ENCODE measurements around the gene C1QTNF8. TPM values are rescaled to one million over a fixed set of nuclear protein-coding genes. Genes with fewer than 3 reads are reported as not detected.

Gene C1QTNF8
- total and polyA plus RNA-seq, 2 of the 13 experiments (the other 11 are each of a cell fraction or from before 2014, with no cell fraction given): 0.09 TPM; not detected in 1

DNA sequence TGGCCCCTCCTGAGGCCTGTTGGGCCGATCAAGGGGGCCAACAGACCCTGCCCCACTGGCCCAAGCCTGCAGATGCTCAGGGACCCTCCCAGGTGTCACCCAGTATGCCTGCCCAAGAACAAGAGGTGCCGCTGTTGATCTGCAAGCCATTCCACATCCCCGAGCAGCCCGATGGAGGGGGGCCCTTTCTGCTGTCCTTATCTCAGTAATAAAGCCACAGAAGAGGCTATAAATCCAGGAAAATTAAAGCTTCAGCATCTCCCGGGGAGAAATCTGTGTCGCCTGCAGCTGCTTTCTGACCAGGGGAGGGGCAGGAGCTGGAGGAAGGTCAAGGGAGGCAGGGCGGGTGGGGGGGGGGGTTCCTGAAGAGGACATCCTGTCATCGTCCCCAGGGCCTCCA is 45.1 kb upstream of the C1QTNF8 start:
- TF ChIP-seq AHR (CRISPR knock-in tag; IDR thresholded peaks at IDR 0.05) (no peak), FOXK2 (IDR thresholded peaks at IDR 0.05) (no peak), ZNF891 (CRISPR knock-in tag; IDR thresholded peaks at IDR 0.05) (no peak)
- 13% methylated on average over 3 of the region's 8 CpGs for WGBS (ENCODE audit: low lambda C conversion rate)
- Histone ChIP-seq H3K27ac (ENCODE audit: extremely low read length, insufficient read depth, low read length) (no peak overlapping the region), H3K4me2 (ENCODE audit: low read depth, low read length) (no peak overlapping the region), H3K4me3 (replicated peaks in 1 of 3; ENCODE audit: insufficient read depth in 1 of 3, low read depth in 2 of 3, low read length in 3 of 3) (no peak overlapping the region), H3K79me2 (ENCODE audit: insufficient read depth, low read length) (no peaks in the 10 kb centered on the region), H3K4me1 (ENCODE audit: insufficient read depth, low read length) (no peaks in the 10 kb centered on the region), H3K36me3 (replicated peaks in 1 of 2; ENCODE audit: control insufficient read depth in 1 of 2, insufficient read depth in 2 of 2, low read length in 2 of 2) (no peaks in the 10 kb centered on the region), H2AFZ (ENCODE audit: low read length) (no peak overlapping the region), H3K27me3 (ENCODE audit: control insufficient read depth in 1 of 2, insufficient read depth in 2 of 2, low read length in 2 of 2) (peaks cover 19 to 68% of the 10 kb centered on the region in 2 experiments), H3K9ac (ENCODE audit: insufficient read depth, low read depth, low read length) (no peak overlapping the region), H4K20me1 (ENCODE audit: insufficient read depth, low read length) (peaks cover 3% of the 10 kb centered on the region; the same call in 1 of the 2 replicates), H3K9me3 (ENCODE audit: low read length) (no peaks in the 10 kb centered on the region)
- in situ Hi-C loops (cut with HindIII; ENCODE audit: extremely low pct_ligation_motif_present, low pct_unique_long_range_greater_than_20kb) (no loop called here), intact Hi-C loops (cut with micrococcal nuclease; ENCODE audit: unreplicated experiment) (no loop called here)
- ChIA-PET CTCF (ENCODE audit: low intra/inter-chr PET ratio, low total read pairs) (no interaction called here), POLR2A (no interaction called here)
- DNase-seq (ENCODE audit: low spot score) (no peak), ATAC-seq (no peak), FAIRE-seq (no peak)
- BruUV-seq (replicated peaks): no TSS peak

DNA sequence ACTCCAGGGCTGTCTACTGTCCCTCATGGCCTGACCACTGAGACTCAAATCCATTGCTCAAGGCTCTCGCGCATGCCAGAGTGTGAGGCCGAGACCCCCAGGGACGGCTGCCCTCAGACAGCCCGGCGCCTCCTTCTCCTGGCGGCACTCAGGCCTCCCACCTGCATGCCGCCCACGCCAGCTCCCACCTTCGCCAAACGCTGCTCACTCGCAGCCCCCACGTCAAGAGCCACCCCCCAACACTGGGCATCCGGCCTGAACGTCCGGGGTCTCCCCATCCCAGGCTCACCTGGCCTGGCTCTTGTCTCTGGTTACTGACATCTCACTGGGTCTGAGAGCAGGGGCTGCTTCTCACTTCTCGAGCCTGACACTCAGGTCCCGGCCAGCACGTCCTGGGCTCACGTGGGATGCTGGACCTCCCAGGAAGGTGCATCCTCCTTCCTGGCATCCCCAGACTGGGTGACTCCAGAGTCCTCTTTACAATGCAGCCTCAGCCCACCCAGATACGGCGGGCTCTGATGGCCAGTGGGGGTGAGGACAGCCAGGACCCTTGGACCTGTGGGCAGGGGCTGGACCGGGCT is 44.6 kb upstream of the C1QTNF8 start:
- ChIA-PET POLR2A (no interaction called here), CTCF (ENCODE audit: low intra/inter-chr PET ratio, low total read pairs) (no interaction called here)
- Histone ChIP-seq H3K79me2 (ENCODE audit: insufficient read depth, low read length) (no peaks in the 10 kb centered on the region), H3K27me3 (ENCODE audit: control insufficient read depth in 1 of 2, insufficient read depth in 2 of 2, low read length in 2 of 2) (peaks cover 16 to 68% of the 10 kb centered on the region in 2 experiments), H3K9ac (ENCODE audit: insufficient read depth, low read depth, low read length) (no peak overlapping the region), H4K20me1 (ENCODE audit: insufficient read depth, low read length) (peaks cover 7% of the 10 kb centered on the region; the same call in 1 of the 2 replicates), H2AFZ (ENCODE audit: low read length) (no peak overlapping the region), H3K4me3 (replicated peaks in 1 of 3; ENCODE audit: insufficient read depth in 1 of 3, low read depth in 2 of 3, low read length in 3 of 3) (no peak overlapping the region), H3K4me2 (ENCODE audit: low read depth, low read length) (no peak overlapping the region), H3K9me3 (ENCODE audit: low read length) (no peaks in the 10 kb centered on the region), H3K27ac (ENCODE audit: extremely low read length, insufficient read depth, low read length) (no peak overlapping the region), H3K4me1 (ENCODE audit: insufficient read depth, low read length) (no peaks in the 10 kb centered on the region), H3K36me3 (replicated peaks in 1 of 2; ENCODE audit: control insufficient read depth in 1 of 2, insufficient read depth in 2 of 2, low read length in 2 of 2) (no peaks in the 10 kb centered on the region)
- DNase-seq (ENCODE audit: low spot score) (no peak), ATAC-seq (no peak), FAIRE-seq (no peak)
- WGBS (ENCODE audit: low lambda C conversion rate): 50% methylated on average over 17 of the region's 23 CpGs
- intact Hi-C loops (cut with micrococcal nuclease; ENCODE audit: unreplicated experiment): no loop called here
- in situ Hi-C loops (cut with HindIII; ENCODE audit: extremely low pct_ligation_motif_present, low pct_unique_long_range_greater_than_20kb): no loop called here
- no TSS peak for BruUV-seq (replicated peaks)
- no peak for TF ChIP-seq BHLHE40 (IDR thresholded peaks at IDR 0.05; ENCODE audit: low read length)
- no peak for TF ChIP-seq ZNF543 (CRISPR knock-in tag; IDR thresholded peaks at IDR 0.05)
- TF ChIP-seq, protein P1, sequence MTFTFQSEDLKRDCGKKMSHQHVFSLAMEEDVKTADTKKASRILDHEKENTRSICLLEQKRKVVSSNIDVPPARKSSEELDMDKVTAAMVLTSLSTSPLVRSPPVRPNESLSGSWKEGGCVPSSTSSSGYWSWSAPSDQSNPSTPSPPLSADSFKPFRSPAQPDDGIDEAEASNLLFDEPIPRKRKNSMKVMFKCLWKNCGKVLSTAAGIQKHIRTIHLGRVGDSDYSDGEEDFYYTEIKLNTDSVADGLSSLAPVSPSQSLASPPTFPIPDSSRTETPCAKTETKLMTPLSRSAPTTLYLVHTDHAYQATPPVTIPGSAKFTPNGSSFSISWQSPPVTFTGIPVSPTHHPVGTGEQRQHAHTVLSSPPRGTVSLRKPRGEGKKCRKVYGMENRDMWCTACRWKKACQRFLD (CRISPR knock-in tag; IDR thresholded peaks at IDR 0.05; ENCODE audit: borderline replicate concordance): no peak
- TF ChIP-seq ZKSCAN5 (CRISPR knock-in tag; IDR thresholded peaks at IDR 0.05): no peak
- TF ChIP-seq PAF1 (CRISPR knock-in tag; IDR thresholded peaks at IDR 0.05): no peak
- no peak for TF ChIP-seq MAFK (conservative IDR thresholded peaks at IDR 0.05 in 1 of 2, IDR thresholded peaks at IDR 0.05 in 1 of 2; ENCODE audit: low read length in 2 of 2)
- no peak for TF ChIP-seq ZNF790 (CRISPR knock-in tag; IDR thresholded peaks at IDR 0.05; ENCODE audit: borderline replicate concordance)
- TF ChIP-seq, protein P2, sequence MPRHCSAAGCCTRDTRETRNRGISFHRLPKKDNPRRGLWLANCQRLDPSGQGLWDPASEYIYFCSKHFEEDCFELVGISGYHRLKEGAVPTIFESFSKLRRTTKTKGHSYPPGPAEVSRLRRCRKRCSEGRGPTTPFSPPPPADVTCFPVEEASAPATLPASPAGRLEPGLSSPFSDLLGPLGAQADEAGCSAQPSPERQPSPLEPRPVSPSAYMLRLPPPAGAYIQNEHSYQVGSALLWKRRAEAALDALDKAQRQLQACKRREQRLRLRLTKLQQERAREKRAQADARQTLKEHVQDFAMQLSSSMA (CRISPR knock-in tag; IDR thresholded peaks at IDR 0.05): no peak
- TF ChIP-seq MXI1 (IDR thresholded peaks at IDR 0.05; ENCODE audit: borderline replicate concordance, low read depth, low read length): no peak
- TF ChIP-seq PLRG1 (conservative IDR thresholded peaks at IDR 0.05): no peak
- no peak for TF ChIP-seq ZNF709 (CRISPR knock-in tag; IDR thresholded peaks at IDR 0.05)
- TF ChIP-seq BCL6 (CRISPR knock-in tag; IDR thresholded peaks at IDR 0.05): no peak
- TF ChIP-seq ZNF468 (CRISPR knock-in tag; IDR thresholded peaks at IDR 0.05): no peak
- TF ChIP-seq ARID2 (CRISPR knock-in tag; IDR thresholded peaks at IDR 0.05; ENCODE audit: borderline replicate concordance): no peak
- TF ChIP-seq, protein P3, sequence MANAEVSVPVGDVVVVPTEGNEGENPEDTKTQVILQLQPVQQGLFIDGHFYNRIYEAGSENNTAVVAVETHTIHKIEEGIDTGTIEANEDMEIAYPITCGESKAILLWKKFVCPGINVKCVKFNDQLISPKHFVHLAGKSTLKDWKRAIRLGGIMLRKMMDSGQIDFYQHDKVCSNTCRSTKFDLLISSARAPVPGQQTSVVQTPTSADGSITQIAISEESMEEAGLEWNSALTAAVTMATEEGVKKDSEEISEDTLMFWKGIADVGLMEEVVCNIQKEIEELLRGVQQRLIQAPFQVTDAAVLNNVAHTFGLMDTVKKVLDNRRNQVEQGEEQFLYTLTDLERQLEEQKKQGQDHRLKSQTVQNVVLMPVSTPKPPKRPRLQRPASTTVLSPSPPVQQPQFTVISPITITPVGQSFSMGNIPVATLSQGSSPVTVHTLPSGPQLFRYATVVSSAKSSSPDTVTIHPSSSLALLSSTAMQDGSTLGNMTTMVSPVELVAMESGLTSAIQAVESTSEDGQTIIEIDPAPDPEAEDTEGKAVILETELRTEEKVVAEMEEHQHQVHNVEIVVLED (CRISPR knock-in tag; IDR thresholded peaks at IDR 0.05; ENCODE audit: borderline replicate concordance): no peak
